PC-9 (cell line): ENCODE data around the gene KRT77. TPM values are rescaled to one million over a fixed set of nuclear protein-coding genes. Genes with fewer than 3 reads are reported as not detected.
A peak's percentile ranks its signal among the peaks of the same experiment; 100 is the strongest.
"Not testable (repeated sequence)": the region's sequence is repeated elsewhere in the genome, so short reads cannot be mapped to it uniquely, and the experiment has no call there.

Experiments
- BruUV-seq: library from RNA; stranded (reverse); fragments of 400-500 nt; replicated peaks from 2 replicates; lab custom pipeline; 2021; lab: Mats Ljungman, UMichigan
- CTCF ChIA-PET: fragments of 300-600 bp; sonication (Branson Sonifier 250); formaldehyde crosslinking; loops from one replicate; lab custom pipeline; 2022; ENCODE audit warnings: antibody characterized with exemption; lab: Charles Lee
- POLR2A ChIA-PET: fragments of 300-600 bp; sonication (Branson Sonifier 250); formaldehyde crosslinking; loops from one replicate; lab custom pipeline; 2022; ENCODE audit warnings: antibody characterized with exemption; ENCODE audit not compliant: unreplicated experiment; lab: Charles Lee
- DNase-seq, 2 experiments: peaks; one replicate each; pipeline versions ENCODE4 v3.0.0 to v3.0.0-alpha.2; 2015 to 2022; ENCODE audit warnings: mixed read lengths in 1 of 2
- H2AFZ ChIP-seq: fragments of 200-600 bp; sonication (generic); 2 replicates; pipeline ENCODE4 v1.8.1; 2017; ENCODE audit warnings: antibody characterized with exemption
- H3F3A ChIP-seq: fragments of 200-600 bp; sonication (generic); 2 replicates; pipeline ENCODE4 v1.8.1; 2017; ENCODE audit warnings: antibody characterized with exemption, mild to moderate bottlenecking, low read depth; ENCODE audit not compliant: insufficient read depth
- H3K27ac ChIP-seq: fragments of 200-600 bp; sonication (generic); 2 replicates; pipeline ENCODE4 v1.6.1; 2016; ENCODE audit warnings: mixed run types
- H3K27me3 ChIP-seq: fragments of 200-600 bp; sonication (generic); 2 replicates; pipeline ENCODE4 v1.6.1; 2016; ENCODE audit warnings: low read depth, mixed run types; ENCODE audit not compliant: insufficient read depth
- H3K36me3 ChIP-seq: fragments of 200-600 bp; sonication (generic); 2 replicates; pipeline ENCODE4 v1.6.1; 2016; ENCODE audit warnings: low read depth, mixed run types
- H3K4me1 ChIP-seq: fragments of 200-600 bp; sonication (generic); replicated peaks from 2 replicates; pipeline ENCODE4 v1.6.1; 2016; ENCODE audit warnings: mixed run types; ENCODE audit not compliant: insufficient read depth
- H3K4me2 ChIP-seq: fragments of 200-600 bp; sonication (generic); 2 replicates; pipeline ENCODE4 v1.6.1; 2017; ENCODE audit warnings: mixed run types
- H3K4me3 ChIP-seq: fragments of 200-600 bp; sonication (generic); 2 replicates; pipeline ENCODE4 v1.6.1; 2016; ENCODE audit warnings: mixed run types
- H3K79me2 ChIP-seq: fragments of 200-600 bp; sonication (generic); 2 replicates; pipeline ENCODE4 v1.6.1; 2017; ENCODE audit warnings: low read depth, mixed run types
- H3K9me2 ChIP-seq: fragments of 200-600 bp; sonication (generic); 2 replicates; pipeline ENCODE4 v1.8.1; 2017; ENCODE audit warnings: mild to moderate bottlenecking; ENCODE audit not compliant: insufficient read depth
- H3K9me3 ChIP-seq: fragments of 200-600 bp; sonication (generic); 2 replicates; pipeline ENCODE4 v1.8.1; 2016; ENCODE audit warnings: low read depth; ENCODE audit not compliant: insufficient read depth
- H4K20me1 ChIP-seq: fragments of 200-600 bp; sonication (generic); 2 replicates; pipeline ENCODE4 v1.8.1; 2017; ENCODE audit not compliant: insufficient read depth
- CTCF ChIP-seq: fragments of 200-600 bp; sonication (generic); conservative IDR thresholded peaks from 2 replicates; pipeline ENCODE4 v1.6.1; 2017; ENCODE audit warnings: mixed run types, antibody characterized with exemption, mild to moderate bottlenecking, moderate library complexity
- EZH2 ChIP-seq: fragments of 200-600 bp; sonication (generic); IDR thresholded peaks from 2 replicates; pipeline ENCODE4 v1.8.0; 2017; ENCODE audit warnings: antibody characterized with exemption, low read depth
- intact Hi-C: fragments of 100-400 bp; cut with micrococcal nuclease; formaldehyde crosslinking; loops from one replicate; pipeline ENCODE4 v1.10.0; 2022; ENCODE audit not compliant: unreplicated experiment
- total RNA-seq: library from RNA; stranded (reverse); gene quantifications from 2 replicates; pipeline ENCODE4 v1.2.3, GENCODE V29; 2021

Gene KRT77
- total RNA-seq, 1 experiment from 2014 or later, result not detected

- Histone ChIP-seq H3K27me3 (no peaks in the 10 kb centered on the region), H3K79me2 (no peaks in the 10 kb centered on the region), H3K4me3 (no peak overlapping the region), H3K27ac (peak overlapping the region; percentile 86), H3K4me1 (peaks cover 35% of the 10 kb centered on the region), H3K9me2 (no peaks in the 10 kb centered on the region), H3F3A (peaks cover 30% of the 10 kb centered on the region), H2AFZ (no peak overlapping the region), H4K20me1 (no peaks in the 10 kb centered on the region), H3K36me3 (no peaks in the 10 kb centered on the region), H3K9me3 (no peaks in the 10 kb centered on the region; the same call in 1 of the 2 replicates), H3K4me2 (peak overlapping the region; percentile 39; the same call in 1 of the 2 replicates)
- TF ChIP-seq CTCF (no peak), EZH2 (no peak)
- intact Hi-C loops, result loop anchor here (5.0 kb wide), 3 partner anchors 149 to 524 kb away; partner anchors contain the start of gene KRT5
- CTCF ChIA-PET, result no interaction called here
- DNase-seq, result peak; percentile 8 to 87
- POLR2A ChIA-PET, result no interaction called here
- BruUV-seq, result no TSS peak
Measured at GRCh38 chr12:52670961-52671360, 32.4 kb downstream of the KRT77 start.

GRCh38 chr12:52670506-52670905, 32.8 kb downstream of the KRT77 start:
- DNase-seq, result no peak
- H3K4me2 ChIP-seq, result peak overlapping the region; percentile 12; the same call in 1 of the 2 replicates
- H3K4me1 ChIP-seq, result peaks cover 35% of the 10 kb centered on the region
- ChIA-PET POLR2A (no interaction called here), CTCF (no interaction called here)
- H3K27ac ChIP-seq, result peak overlapping the region; percentile 41
- H4K20me1 ChIP-seq, result no peaks in the 10 kb centered on the region
- no peak overlapping the region for H3K4me3 ChIP-seq
- no TSS peak for BruUV-seq
- no peaks in the 10 kb centered on the region for H3K9me2 ChIP-seq
- H3K36me3 ChIP-seq, result no peaks in the 10 kb centered on the region
- no peaks in the 10 kb centered on the region; the same call in 1 of the 2 replicates for H3K9me3 ChIP-seq
- intact Hi-C loops, result loop anchor here (5.0 kb wide), 3 partner anchors 148 to 523 kb away; partner anchors contain the start of gene KRT5
- H2AFZ ChIP-seq, result no peak overlapping the region
- H3K79me2 ChIP-seq, result no peaks in the 10 kb centered on the region
- peaks cover 30% of the 10 kb centered on the region for H3F3A ChIP-seq
- H3K27me3 ChIP-seq, result no peaks in the 10 kb centered on the region
- TF ChIP-seq EZH2 (no peak), CTCF (no peak)

- H3K27ac ChIP-seq, H4K20me1 ChIP-seq, DNase-seq, H3K9me3 ChIP-seq, H3K27me3 ChIP-seq, H3K4me2 ChIP-seq, H3K9me2 ChIP-seq, CTCF ChIA-PET, H3K4me3 ChIP-seq, H2AFZ ChIP-seq, BruUV-seq, H3K79me2 ChIP-seq, POLR2A ChIA-PET, H3K36me3 ChIP-seq: not testable (repeated sequence)
- H3K4me1 ChIP-seq, result peaks cover 35% of the 10 kb centered on the region
- intact Hi-C loops, result loop anchor here (5.0 kb wide), 3 partner anchors 148 to 523 kb away; partner anchors contain the start of gene KRT5
- H3F3A ChIP-seq, result peaks cover 30% of the 10 kb centered on the region
Measured at GRCh38 chr12:52669941-52670340, 33.4 kb downstream of the KRT77 start.

GRCh38 chr12:52669426-52669825, 33.9 kb downstream of the KRT77 start:
- no peak for DNase-seq
- H3K36me3 ChIP-seq, result no peaks in the 10 kb centered on the region
- no peaks in the 10 kb centered on the region for H3K79me2 ChIP-seq
- H3K4me1 ChIP-seq, result peaks cover 35% of the 10 kb centered on the region
- H3K9me3 ChIP-seq, result no peaks in the 10 kb centered on the region; the same call in 1 of the 2 replicates
- no peaks in the 10 kb centered on the region for H3K9me2 ChIP-seq
- no peaks in the 10 kb centered on the region for H3K27me3 ChIP-seq
- H2AFZ ChIP-seq, result no peak overlapping the region
- H3K27ac ChIP-seq, result no peak overlapping the region
- intact Hi-C loops, result no loop called here
- peaks cover 30% of the 10 kb centered on the region for H3F3A ChIP-seq
- ChIA-PET POLR2A (no interaction called here), CTCF (no interaction called here)
- TF ChIP-seq EZH2 (no peak), CTCF (no peak)
- no peaks in the 10 kb centered on the region for H4K20me1 ChIP-seq
- H3K4me3 ChIP-seq, result no peak overlapping the region
- BruUV-seq, result no TSS peak
- H3K4me2 ChIP-seq, result no peak overlapping the region
